HUDEP-2 (cell line): Measurements from ENCODE around the gene GNA12.

ENCODE experiments used
- DNase-seq, 76 experiments: peaks; one replicate each; lab custom pipeline; 2025; ENCODE audit not compliant: unreplicated experiment in 76 of 76; lab: John Stamatoyannopoulos, UW

Gene GNA12

GRCh38 chr7:2786607-2787116, 57.4 kb downstream of the GNA12 start:
- DNase-seq = no peak

DNA sequence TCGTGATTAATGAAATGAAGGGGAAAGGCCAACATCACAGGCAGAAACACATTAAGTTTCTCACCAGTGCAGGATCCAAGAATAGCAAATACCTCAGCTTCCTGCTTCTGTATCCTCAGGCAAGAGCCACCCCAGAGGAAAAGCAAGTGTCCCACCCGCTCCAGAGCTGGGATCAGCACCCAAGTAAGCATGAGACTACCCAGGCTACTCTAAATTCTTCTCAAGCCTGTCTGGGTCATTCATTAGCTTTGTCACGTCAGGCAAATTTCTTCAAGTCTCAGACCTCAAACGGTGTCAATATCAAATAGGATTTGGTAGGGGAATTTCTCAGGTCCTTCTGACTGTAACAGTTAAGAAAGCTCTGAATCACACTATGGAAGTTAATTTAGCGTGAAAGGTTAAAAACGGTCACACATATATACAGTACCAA, 59.0 kb downstream of the GNA12 start:
- no peak for DNase-seq

DNA sequence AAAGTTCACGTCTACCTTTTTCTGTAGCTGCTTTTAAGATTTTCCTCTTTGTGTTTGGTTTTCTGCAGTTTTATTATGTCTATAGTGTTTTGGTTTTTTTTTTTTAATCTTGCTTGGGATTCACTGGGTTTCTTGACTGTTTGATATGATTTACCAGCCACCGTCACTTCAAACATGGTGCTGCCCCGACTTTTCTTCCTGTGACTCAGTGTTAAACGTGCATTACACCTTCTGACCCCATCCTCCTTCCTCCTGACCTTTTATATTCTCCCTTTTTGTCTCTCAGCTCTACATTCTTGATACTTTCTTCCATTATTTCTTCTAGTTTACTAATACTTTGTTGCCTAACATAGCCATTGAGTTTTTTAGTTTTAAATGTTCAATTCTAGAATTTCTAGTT, 61.5 kb downstream of the GNA12 start:
- DNase-seq = no peak

DNA sequence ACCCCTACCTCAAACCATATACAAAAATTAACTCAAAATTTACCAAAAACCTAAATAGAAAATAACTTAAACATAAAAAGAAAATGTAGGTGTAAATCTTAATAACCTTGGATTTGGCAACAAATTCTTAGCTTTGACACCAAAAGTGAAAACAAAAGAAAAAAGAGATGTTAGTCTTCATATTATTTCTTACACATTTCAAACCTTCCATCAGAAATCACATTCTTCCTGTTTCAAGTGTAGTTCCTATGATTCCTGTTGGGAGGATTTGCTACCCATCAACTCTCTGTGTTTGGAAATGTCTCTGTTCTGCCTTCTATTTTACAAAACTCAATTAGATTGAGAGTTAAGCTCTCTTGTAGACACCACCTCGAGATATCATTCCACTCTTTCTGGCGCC, 62.0 kb downstream of the GNA12 start:
- DNase-seq = no peak

DNA sequence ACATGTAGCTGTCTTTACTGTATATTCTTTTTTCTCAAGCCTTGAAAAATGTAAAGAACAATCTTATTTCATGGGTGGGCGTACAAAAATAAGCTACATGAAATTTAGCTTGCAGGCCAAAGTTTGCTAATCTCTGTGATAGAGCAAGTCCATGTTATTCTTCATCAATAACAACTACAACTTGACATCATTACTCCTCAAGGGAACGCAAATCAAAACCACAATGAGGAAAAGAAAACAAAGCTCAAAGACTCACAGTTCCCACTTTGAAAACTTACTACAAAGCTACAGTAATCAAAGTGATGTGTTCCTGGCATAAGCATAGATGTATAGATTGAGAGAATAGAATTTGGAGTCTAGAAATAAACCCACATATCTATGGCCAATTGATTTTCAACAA, 62.5 kb downstream of the GNA12 start:
- no peak for DNase-seq

GRCh38 chr7:2779051-2779450, 65.1 kb downstream of the GNA12 start:
- no peak for DNase-seq

GRCh38 chr7:2777898-2778535, 66.1 kb downstream of the GNA12 start:
- no peak for DNase-seq

GRCh38 chr7:2776401-2776800, 67.7 kb downstream of the GNA12 start:
- no peak for DNase-seq

DNA sequence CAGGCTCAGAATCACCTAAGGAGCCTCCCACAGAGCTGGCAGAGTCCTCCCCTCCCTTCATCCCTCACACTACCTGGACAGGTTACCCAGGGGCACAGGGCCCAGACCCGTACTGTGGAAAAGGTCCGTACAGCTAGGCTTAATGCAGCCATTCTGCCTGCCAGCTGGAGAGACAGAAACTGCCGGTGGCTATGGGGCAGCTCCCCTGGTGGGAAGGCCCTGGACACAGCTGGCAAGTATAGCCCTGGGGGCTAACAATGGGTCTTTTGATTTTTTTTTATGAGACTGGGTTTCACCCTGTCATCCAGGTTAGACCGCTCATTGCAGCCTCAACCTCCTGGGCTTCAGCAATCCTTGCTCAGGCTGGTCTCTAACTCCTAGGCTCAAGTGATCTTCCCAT, 68.3 kb downstream of the GNA12 start:
- no peak for DNase-seq

DNA sequence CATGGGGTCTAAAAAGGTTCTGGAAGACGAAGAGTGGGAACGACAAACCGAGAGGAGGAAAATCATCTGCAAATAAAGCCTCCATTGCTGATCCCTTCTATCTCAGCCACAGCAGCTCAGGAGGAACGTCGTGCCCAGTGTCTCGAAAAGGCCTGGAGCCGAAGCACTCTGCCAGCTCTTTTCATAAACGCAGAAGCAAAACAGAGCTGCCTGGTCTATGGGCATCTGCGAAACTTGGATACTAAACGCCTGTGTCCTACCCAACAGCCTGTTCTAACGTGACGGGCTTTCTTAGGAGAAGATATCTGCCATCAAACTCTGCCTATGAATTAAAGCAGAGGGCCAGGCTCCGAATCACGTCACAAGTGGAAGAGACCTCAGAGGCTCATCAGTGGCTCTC, 68.7 kb downstream of the GNA12 start:
- no peak for DNase-seq

DNA sequence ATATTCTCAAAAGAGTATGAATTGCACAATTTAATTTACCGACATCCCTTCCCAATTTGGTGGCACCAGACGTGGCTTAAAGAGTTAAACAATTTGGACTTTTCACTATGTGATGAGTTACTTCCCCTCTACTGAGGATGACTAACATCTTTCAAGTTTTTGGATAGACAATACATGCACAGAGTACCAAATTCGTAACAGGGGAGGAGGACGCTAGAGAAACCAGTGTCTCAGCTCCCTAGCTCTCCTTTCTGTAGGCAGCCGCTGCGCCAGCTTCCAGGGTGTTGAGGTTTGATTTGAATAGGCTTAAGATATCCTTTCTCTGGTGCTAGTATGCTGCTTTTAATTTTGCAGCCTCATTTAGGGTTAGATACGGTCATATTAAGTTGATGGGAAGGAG, 69.2 kb downstream of the GNA12 start:
- no peak for DNase-seq

DNA sequence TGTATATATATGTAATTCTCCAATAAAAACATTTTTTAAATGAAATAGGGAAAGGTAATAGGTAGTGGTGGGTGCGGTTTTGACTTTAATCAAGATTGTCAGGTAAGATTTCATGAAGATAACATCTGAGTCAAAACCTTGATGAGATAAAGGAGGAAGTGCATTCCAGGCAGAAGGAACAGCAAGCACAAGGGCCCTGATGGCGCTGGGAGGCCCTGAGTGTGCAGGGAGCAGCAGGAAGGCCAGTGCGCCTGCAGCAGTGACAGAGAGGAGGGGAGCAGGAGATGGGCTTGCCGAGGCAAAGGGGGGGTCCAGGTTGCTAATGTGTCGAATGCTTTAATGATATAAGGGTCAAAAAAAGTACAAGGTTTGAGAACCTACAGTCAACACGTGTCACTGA, 69.8 kb downstream of the GNA12 start:
- DNase-seq = no peak

- no peak for DNase-seq
These were observed 70.5 kb downstream of the GNA12 start for GRCh38 chr7:2773608-2774007.

- DNase-seq = peak in 74 of 76 experiments; percentile 41 to 96 (median 84)
These were observed 72.8 kb downstream of the GNA12 start for GRCh38 chr7:2771274-2771731.

DNA sequence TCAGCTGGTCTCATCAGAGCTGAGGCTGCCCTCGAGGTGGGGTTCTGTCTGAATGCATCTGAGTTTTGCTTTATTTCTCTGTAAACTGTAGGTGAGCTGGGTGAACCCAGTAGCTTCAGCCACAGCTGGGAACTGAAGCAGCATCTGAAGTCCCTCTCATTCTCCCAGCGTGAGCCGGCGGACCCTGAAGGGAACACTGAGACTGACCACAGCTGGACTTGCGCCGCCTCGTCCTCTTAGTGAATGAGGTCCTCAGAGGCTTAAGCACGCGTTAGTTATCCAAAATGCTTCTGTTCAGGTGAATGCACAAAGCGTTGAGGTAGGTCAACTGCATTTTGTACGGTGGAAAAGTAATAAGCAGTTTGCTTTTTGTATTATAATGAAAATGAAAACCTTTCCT, 79.5 kb downstream of the GNA12 start:
- no peak for DNase-seq

GRCh38 chr7:2763597-2763996, 80.5 kb downstream of the GNA12 start:
- no peak for DNase-seq

GRCh38 chr7:2761801-2762497, 82.2 kb downstream of the GNA12 start:
- DNase-seq = no peak

GRCh38 chr7:2761131-2761624, 82.9 kb downstream of the GNA12 start:
- DNase-seq = no peak

- DNase-seq = peak in 58 of 76 experiments; percentile 2 to 68 (median 34)
These were observed 83.8 kb downstream of the GNA12 start for GRCh38 chr7:2760098-2760889.

DNA sequence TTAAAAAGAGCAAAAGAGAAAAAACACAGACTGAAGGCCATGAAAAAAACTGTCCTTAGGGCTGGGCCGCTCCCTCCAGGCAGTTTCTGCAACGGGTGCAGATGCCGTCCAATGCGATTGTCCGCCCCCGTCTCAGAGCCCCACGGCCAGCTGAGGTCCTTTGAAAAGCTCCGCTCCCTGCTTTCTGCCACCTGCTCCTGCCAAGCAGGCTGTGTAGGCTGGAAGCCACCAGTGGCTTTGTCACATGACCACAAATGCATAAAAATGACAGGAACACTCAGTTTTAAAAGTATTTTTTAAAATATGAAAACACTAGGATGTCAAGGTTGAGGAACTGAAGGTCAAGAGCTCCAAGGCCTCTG, 84.4 kb downstream of the GNA12 start:
- no peak for DNase-seq
